NB4 (cell line): ENCODE data around the gene THSD7B.

Experiments
- POLR2A ChIP-seq: IDR thresholded peaks from 2 replicates; pipeline ENCODE4 v1.6.1; 2011; ENCODE audit warnings: mild to moderate bottlenecking; ENCODE audit not compliant: insufficient read length; ENCODE audit errors: extremely low read depth
- TF ChIP-seq, protein P1 (sequence below): IDR thresholded peaks from one replicate; pipeline ENCODE4 v1.5.1; 2012; ENCODE audit warnings: low read depth, low read length
- TF ChIP-seq, protein P2 (sequence below): IDR thresholded peaks from 2 replicates; pipeline ENCODE4 v1.6.1; 2011; ENCODE audit warnings: low read depth, low read length

DNA sequence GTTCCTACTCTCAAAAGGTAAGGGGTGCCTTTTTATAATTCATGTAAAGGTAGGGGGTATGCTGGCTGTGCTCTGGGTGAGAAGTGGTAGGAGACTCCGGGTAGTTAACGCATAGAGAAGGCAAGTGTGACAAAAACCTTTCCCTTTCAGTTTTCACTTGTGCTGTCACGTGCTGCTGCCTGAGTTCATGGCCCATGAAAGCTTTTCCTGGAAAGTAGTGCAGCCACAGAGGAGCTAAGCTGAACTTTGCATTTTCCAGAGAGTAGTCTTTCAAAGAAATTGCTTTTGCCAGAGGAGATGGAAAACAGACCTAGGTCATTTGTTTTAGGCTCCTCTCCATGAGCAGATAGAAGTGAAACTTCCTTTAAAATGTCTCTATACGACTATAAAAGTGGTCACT, 44.7 kb downstream of the THSD7B start:
- TF ChIP-seq, protein P1, sequence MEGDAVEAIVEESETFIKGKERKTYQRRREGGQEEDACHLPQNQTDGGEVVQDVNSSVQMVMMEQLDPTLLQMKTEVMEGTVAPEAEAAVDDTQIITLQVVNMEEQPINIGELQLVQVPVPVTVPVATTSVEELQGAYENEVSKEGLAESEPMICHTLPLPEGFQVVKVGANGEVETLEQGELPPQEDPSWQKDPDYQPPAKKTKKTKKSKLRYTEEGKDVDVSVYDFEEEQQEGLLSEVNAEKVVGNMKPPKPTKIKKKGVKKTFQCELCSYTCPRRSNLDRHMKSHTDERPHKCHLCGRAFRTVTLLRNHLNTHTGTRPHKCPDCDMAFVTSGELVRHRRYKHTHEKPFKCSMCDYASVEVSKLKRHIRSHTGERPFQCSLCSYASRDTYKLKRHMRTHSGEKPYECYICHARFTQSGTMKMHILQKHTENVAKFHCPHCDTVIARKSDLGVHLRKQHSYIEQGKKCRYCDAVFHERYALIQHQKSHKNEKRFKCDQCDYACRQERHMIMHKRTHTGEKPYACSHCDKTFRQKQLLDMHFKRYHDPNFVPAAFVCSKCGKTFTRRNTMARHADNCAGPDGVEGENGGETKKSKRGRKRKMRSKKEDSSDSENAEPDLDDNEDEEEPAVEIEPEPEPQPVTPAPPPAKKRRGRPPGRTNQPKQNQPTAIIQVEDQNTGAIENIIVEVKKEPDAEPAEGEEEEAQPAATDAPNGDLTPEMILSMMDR = no peak
- TF ChIP-seq POLR2A = no peak
- TF ChIP-seq, protein P2, sequence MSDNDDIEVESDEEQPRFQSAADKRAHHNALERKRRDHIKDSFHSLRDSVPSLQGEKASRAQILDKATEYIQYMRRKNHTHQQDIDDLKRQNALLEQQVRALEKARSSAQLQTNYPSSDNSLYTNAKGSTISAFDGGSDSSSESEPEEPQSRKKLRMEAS = no peak
